ENCODE data around the gene TM4SF4.

The TM4SF4 gene

DNA sequence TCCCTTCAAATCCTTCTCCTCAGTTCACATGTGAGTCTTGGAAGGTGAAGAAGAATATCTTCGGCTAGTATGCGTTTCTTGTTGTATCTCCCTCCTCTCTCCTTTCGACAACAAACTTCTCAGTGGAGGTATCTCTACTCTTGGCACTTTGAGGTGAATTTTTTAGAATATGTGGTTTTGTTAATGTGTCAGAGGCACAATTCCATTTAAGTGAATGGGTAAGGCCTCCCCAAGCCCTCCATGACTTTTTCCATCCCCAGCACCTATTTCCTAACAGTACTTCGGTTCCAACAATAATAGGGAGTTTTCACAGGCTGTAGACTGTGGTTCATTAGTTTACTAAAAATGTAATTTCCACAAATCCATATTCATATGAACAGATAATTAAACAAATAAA is 74.2 kb downstream of the TM4SF4 start:
- no peak for DNase-seq (ENCODE audit: low spot score)

DNA sequence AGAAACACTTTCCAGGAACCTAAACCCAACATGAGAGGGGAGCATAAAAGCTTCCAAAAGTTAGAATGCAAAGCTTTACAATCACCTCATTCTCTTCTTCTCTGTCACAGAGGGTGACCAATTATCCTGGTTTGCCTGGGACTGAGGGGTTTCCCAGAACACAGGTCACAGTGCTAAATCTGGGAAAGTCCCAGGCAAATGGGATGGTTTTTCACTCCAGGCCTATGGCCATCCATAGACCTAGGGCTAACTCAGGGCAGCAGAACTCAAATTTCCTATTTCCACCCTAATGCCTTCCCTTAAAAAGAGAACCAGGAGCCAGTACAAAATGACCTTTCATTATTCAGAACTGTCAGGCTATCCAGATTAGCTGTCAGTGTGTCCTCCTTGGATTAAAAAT is 77.0 kb downstream of the TM4SF4 start:
- DNase-seq (ENCODE audit: low spot score), result no peak

- DNase-seq (ENCODE audit: low spot score), result no peak
These were observed 78.2 kb downstream of the TM4SF4 start for GRCh38 chr3:149552700-149553099.
